Upper lobe of left lung (tissue), 6 donors: Measurements from ENCODE around the gene BPHL. TPM values are rescaled to one million over a fixed set of nuclear protein-coding genes. Genes with fewer than 3 reads are reported as not detected.

ENCODE experiments used
- ATAC-seq, 2 donors: fragments of 200-7000 bp; cut with Tn5 transposase; one replicate each; pipeline ENCODE4 v1.9.1; 2022; ENCODE audit warnings: mild to moderate bottlenecking in 2 of 2, moderate library complexity in 2 of 2; ENCODE audit not compliant: low FRiP score in 2 of 2
- DNase-seq, 2 donors: peaks; one replicate each; pipeline ENCODE4 v3.0.0-alpha.2; 2019 to 2020
- H3K27ac ChIP-seq, 4 donors: fragments of 200-600 bp; sonication (generic); one replicate each; pipeline ENCODE4 v1.5.1; 2016 to 2019
- H3K27me3 ChIP-seq, 4 donors: fragments of 200-600 bp; sonication (generic); one replicate each; pipeline ENCODE4 v1.5.1; 2017 to 2019
- H3K36me3 ChIP-seq, 4 donors: fragments of 200-600 bp; sonication (generic); one replicate each; pipeline ENCODE4 v1.5.1; 2016 to 2019
- H3K4me1 ChIP-seq, 4 donors: fragments of 200-600 bp; sonication (generic); one replicate each; pipeline ENCODE4 v1.5.1; 2018 to 2019
- H3K4me3 ChIP-seq, 4 donors: fragments of 200-600 bp; sonication (generic); one replicate each; pipeline ENCODE4 v1.5.1; 2017 to 2019; ENCODE audit warnings: mild to moderate bottlenecking in 2 of 4, moderate library complexity in 1 of 4
- H3K9me3 ChIP-seq, 4 donors: fragments of 200-600 bp; sonication (generic); one replicate each; pipeline ENCODE4 v1.5.1; 2018 to 2019
- CTCF ChIP-seq, 6 experiments: fragments of 450-650 bp in 4 of 6; fragments of 200-600 bp in 2 of 6; sonication (generic) in 2 of 6; IDR thresholded peaks; one replicate each; pipeline ENCODE4 v1.5.1; 2016 to 2019; ENCODE audit warnings: antibody characterized with exemption in 6 of 6
- EP300 ChIP-seq, 4 donors: sonication (generic); formaldehyde crosslinking; IDR thresholded peaks; one replicate each; pipeline ENCODE4 v1.5.1; 2017; ENCODE audit warnings: antibody characterized with exemption in 4 of 4, control low read depth in 2 of 4
- POLR2A ChIP-seq, 4 donors: fragments of 450-650 bp; IDR thresholded peaks; one replicate each; pipeline ENCODE4 v1.5.1; 2016 to 2017; ENCODE audit warnings: antibody characterized with exemption in 4 of 4, mild to moderate bottlenecking in 2 of 4
- POLR2AphosphoS5 ChIP-seq, 2 donors: sonication (generic); formaldehyde crosslinking; IDR thresholded peaks; one replicate each; pipeline ENCODE4 v1.5.1; 2017; ENCODE audit warnings: antibody characterized with exemption in 2 of 2
- WGBS, 2 donors: methylation state at CpG; one replicate each; pipeline ENCODE4 v1.1.5; 2017 to 2018; 5-methylcytosine and 5-hydroxymethylcytosine counted together
- total RNA-seq, 6 donors: library from RNA; depleted of rRNA in 4 of 6; stranded (reverse); fragments of >200 nt in 4 of 6; gene quantifications; one replicate each; pipeline versions ENCODE4 v1.1.0 to v1.2.1, GENCODE V29; 2016 to 2021
- donor health status: DM: no; HTN: no; CAD: no; lungs with moderate emphysema.
- donor health status: DM: no; HTN: yes; CAD: no; lungs with severe emphysema.

BPHL gene
- total RNA-seq, 6 donors from 2014 or later: 6.3 to 16.8 (median 11.2) TPM

- Histone ChIP-seq H3K4me3 (no peak overlapping the region), H3K4me1 (peaks cover 9 to 13% (median 10%) of the 10 kb centered on the region in 4 donors), H3K27me3 (no peaks in the 10 kb centered on the region), H3K36me3 (peaks cover 25 to 63% (median 33%) of the 10 kb centered on the region in 4 donors), H3K27ac (no peak overlapping the region), H3K9me3 (no peaks in the 10 kb centered on the region)
- no peak for DNase-seq
- no peak for TF ChIP-seq POLR2AphosphoS5 (IDR thresholded peaks at IDR 0.05)
- TF ChIP-seq EP300 (IDR thresholded peaks at IDR 0.05): no peak
- TF ChIP-seq POLR2A (IDR thresholded peaks at IDR 0.05): no peak
- TF ChIP-seq CTCF (IDR thresholded peaks at IDR 0.05): no peak
- no peak for ATAC-seq
- 92 to 98% methylated on average over 5 to 6 of the region's 6 CpGs for WGBS, 2 donors
Observed at GRCh38 chr6:3114377-3114776, 4.1 kb upstream of the BPHL start.

- no peak for ATAC-seq
- Histone ChIP-seq H3K4me3 (peak overlapping the region; percentile 69 to 75 (median 73)), H3K4me1 (peaks cover 10 to 18% (median 12%) of the 10 kb centered on the region in 4 donors), H3K27me3 (no peaks in the 10 kb centered on the region), H3K36me3 (peaks cover 12 to 29% (median 19%) of the 10 kb centered on the region in 4 donors), H3K27ac (peak overlapping the region; percentile 87 to 93 (median 92)), H3K9me3 (no peaks in the 10 kb centered on the region)
- no peak for DNase-seq
- 18 to 21% methylated on average over 5 to 8 of the region's 8 CpGs for WGBS, 2 donors
- no peak for TF ChIP-seq CTCF (IDR thresholded peaks at IDR 0.05)
- TF ChIP-seq EP300 (IDR thresholded peaks at IDR 0.05): no peak
- TF ChIP-seq POLR2A (IDR thresholded peaks at IDR 0.05): no peak
Observed at GRCh38 chr6:3117912-3118352, 579 bp upstream of the BPHL start.

GRCh38 chr6:3119040-3119723, 671 bp downstream of the BPHL start:
- DNase-seq (no peak), ATAC-seq (peak; percentile 7 to 48)
- WGBS, 2 donors: 32 to 38% methylated on average over 12 to 14 of the region's 19 CpGs
- Histone ChIP-seq H3K27me3 (no peaks in the 10 kb centered on the region), H3K9me3 (no peaks in the 10 kb centered on the region), H3K27ac (peak overlapping the region; percentile 87 to 93 (median 92)), H3K36me3 (peaks cover 2 to 16% (median 7%) of the 10 kb centered on the region in 4 donors), H3K4me3 (peak overlapping the region; percentile 69 to 75 (median 73)), H3K4me1 (peaks cover 10 to 18% (median 12%) of the 10 kb centered on the region in 4 donors)
- TF ChIP-seq CTCF (IDR thresholded peaks at IDR 0.05) (no peak), POLR2AphosphoS5 (IDR thresholded peaks at IDR 0.05) (no peak), POLR2A (IDR thresholded peaks at IDR 0.05) (no peak), EP300 (IDR thresholded peaks at IDR 0.05) (no peak)

- H3K9me3 ChIP-seq: no peaks in the 10 kb centered on the region
- WGBS, 2 donors: 94 to 96% methylated on average over 5 of the region's 5 CpGs
- H3K27ac ChIP-seq: no peak overlapping the region
- H3K36me3 ChIP-seq: peaks cover 0 to 2% (median 0%) of the 10 kb centered on the region in 4 donors
- DNase-seq (no peak), ATAC-seq (no peak)
- TF ChIP-seq EP300 (IDR thresholded peaks at IDR 0.05): no peak
- TF ChIP-seq CTCF (IDR thresholded peaks at IDR 0.05): no peak
- no peak for TF ChIP-seq POLR2A (IDR thresholded peaks at IDR 0.05)
- TF ChIP-seq POLR2AphosphoS5 (IDR thresholded peaks at IDR 0.05): no peak
- no peak overlapping the region for H3K4me3 ChIP-seq
- H3K4me1 ChIP-seq: peaks cover 10 to 18% (median 12%) of the 10 kb centered on the region in 4 donors
- no peaks in the 10 kb centered on the region for H3K27me3 ChIP-seq
Observed at GRCh38 chr6:3120765-3121089, 2.2 kb downstream of the BPHL start.

- Histone ChIP-seq H3K27me3 (no peaks in the 10 kb centered on the region), H3K4me3 (no peak overlapping the region), H3K36me3 (no peaks in the 10 kb centered on the region), H3K4me1 (peaks cover 8 to 13% (median 11%) of the 10 kb centered on the region in 4 donors), H3K9me3 (no peaks in the 10 kb centered on the region), H3K27ac (no peak overlapping the region)
- WGBS, 2 donors: 90 to 92% methylated on average over 3 to 9 of the region's 9 CpGs
- no peak for DNase-seq
- no peak for ATAC-seq
- TF ChIP-seq CTCF (IDR thresholded peaks at IDR 0.05): no peak
- no peak for TF ChIP-seq POLR2A (IDR thresholded peaks at IDR 0.05)
- no peak for TF ChIP-seq EP300 (IDR thresholded peaks at IDR 0.05)
- TF ChIP-seq POLR2AphosphoS5 (IDR thresholded peaks at IDR 0.05): no peak
Observed at GRCh38 chr6:3122823-3123182, 4.3 kb downstream of the BPHL start.
